Measurements from ENCODE around the gene PICK1. TPM values are rescaled to one million over a fixed set of nuclear protein-coding genes. Genes with fewer than 3 reads are reported as not detected.

PICK1 gene
- total RNA-seq = 5.7 and 7.3 TPM in 2 replicates

DNA sequence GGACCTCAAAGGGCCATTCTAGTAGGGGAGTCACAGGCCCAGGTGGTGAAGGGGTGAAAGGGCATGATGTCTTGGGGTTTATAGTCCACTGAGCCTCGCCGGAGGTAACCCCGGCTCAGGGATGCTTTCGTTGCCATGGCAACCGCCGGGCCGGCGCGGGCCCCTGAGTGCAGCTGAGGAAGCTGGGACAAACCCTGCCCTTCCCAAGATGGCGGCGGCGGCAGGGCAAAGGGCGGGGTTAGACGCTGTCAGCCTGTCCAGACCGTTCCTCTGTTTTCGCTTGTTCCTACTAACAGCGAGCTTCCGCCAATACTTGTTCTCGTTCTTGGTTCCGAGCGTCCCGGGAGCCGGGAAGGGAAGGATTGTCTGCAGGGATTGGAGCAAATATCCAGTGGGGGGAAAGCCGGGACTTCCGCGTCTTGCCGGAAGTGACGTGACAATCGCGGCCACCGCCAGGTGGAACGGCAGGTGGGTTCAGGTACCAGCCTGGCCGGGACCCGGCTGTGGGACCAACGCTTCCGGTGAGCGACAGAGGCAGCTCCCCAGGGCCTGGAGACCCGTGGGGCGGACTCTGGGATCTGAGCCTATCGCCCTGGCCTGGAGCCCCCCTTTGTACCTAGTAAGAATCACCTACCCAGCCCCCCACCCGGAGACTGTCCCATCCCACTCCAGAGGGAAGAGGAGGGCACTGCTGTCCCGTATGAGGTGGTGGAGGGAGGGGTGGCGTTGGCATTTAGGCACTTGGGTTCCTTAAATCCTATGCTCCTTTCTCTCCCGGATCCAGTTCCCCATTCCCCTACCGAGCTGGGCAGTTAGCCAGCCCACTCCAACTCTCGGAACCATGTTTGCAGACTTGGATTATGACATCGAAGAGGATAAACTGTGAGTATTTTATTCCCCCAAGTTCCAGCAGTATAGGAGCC, at the start of gene PICK1:
PICK1 (plus strand) TSS at position 436 of the 923 bp plus-strand sequence; CDS start at position 842, 406 bp downstream.

GRCh38 chr22:38083931-38084631, 26.9 kb downstream of the PICK1 start, which contains the start of gene SLC16A8:
SLC16A8 (minus strand) TSS chr22:38084184; CDS start chr22:38082873, 1,311 bp downstream.

GRCh38 chr22:38110008-38110862, 53.0 kb downstream of the PICK1 start, which contains the start of gene BAIAP2L2:
BAIAP2L2 (minus strand) TSS chr22:38110684; CDS start chr22:38110525, 159 bp downstream.

Other genes with a start within 250 kb of the PICK1 start
- gene GCAT, start 249.5 kb upstream of the PICK1 start, total RNA-seq = 33.9 and 40.1 TPM in 2 replicates
- 0.14 TPM in 1 of 2 replicates, not detected in the other for gene GALR3, start 234.0 kb upstream of the PICK1 start, total RNA-seq
- 14.8 and 17.4 TPM in 2 replicates for gene ANKRD54, start 213.1 kb upstream of the PICK1 start, total RNA-seq
- 309 and 357 TPM in 2 replicates for gene EIF3L, start 208.0 kb upstream of the PICK1 start, total RNA-seq
- gene MICALL1, start 151.1 kb upstream of the PICK1 start, total RNA-seq = 11.5 and 13.8 TPM in 2 replicates
- 0.14 and 0.28 TPM in 2 replicates for gene C22orf23, start 103.8 kb upstream of the PICK1 start, total RNA-seq
- 60.2 and 80.4 TPM in 2 replicates for gene POLR2F, start 103.7 kb upstream of the PICK1 start, total RNA-seq
- gene SOX10, start 72.8 kb upstream of the PICK1 start, total RNA-seq = not detected in 2 replicates
- gene SLC16A8, start 26.8 kb downstream of the PICK1 start, total RNA-seq = 0.14 and 0.18 TPM in 2 replicates
- 0.28 and 0.46 TPM in 2 replicates for gene BAIAP2L2, start 53.3 kb downstream of the PICK1 start, total RNA-seq
- gene PLA2G6, start 124.4 kb downstream of the PICK1 start, total RNA-seq = 14.1 and 16.8 TPM in 2 replicates
- gene MAFF, start 144.6 kb downstream of the PICK1 start, total RNA-seq = 10.5 and 19.9 TPM in 2 replicates
- gene TMEM184B, start 215.6 kb downstream of the PICK1 start, total RNA-seq = 12.9 and 20.5 TPM in 2 replicates

All from smooth muscle cell of bladder (primary cell).